Karpas-422 (cell line): ENCODE measurements around the gene TRAPPC14. TPM values are rescaled to one million over a fixed set of nuclear protein-coding genes. Genes with fewer than 3 reads are reported as not detected.

Experiments used
- DNase-seq: peaks from one replicate; pipeline ENCODE4 v3.0.0-alpha.2; 2015
- H2AFZ ChIP-seq: fragments of 200-600 bp; sonication (generic); 2 replicates; pipeline ENCODE4 v1.6.1; 2014; ENCODE audit warnings: antibody characterized with exemption, low read length, mixed read lengths
- H3K27ac ChIP-seq: fragments of 200-600 bp; sonication (generic); 2 replicates; pipeline ENCODE4 v1.5.1; 2014; ENCODE audit warnings: mild to moderate bottlenecking, low read length, moderate library complexity
- H3K27me3 ChIP-seq: fragments of 200-600 bp; sonication (generic); 2 replicates; pipeline ENCODE4 v1.6.1; 2014; ENCODE audit warnings: low read length, mixed read lengths
- H3K36me3 ChIP-seq: fragments of 200-600 bp; sonication (generic); 2 replicates; pipeline ENCODE4 v1.6.1; 2014; ENCODE audit warnings: low read length, mixed read lengths; ENCODE audit not compliant: insufficient read depth
- H3K4me1 ChIP-seq: fragments of 200-600 bp; sonication (generic); 2 replicates; pipeline ENCODE4 v1.6.1; 2014; ENCODE audit warnings: mild to moderate bottlenecking, low read length, mixed read lengths
- H3K4me2 ChIP-seq: fragments of 200-600 bp; sonication (generic); 2 replicates; pipeline ENCODE4 v1.6.1; 2014; ENCODE audit warnings: low read length, low read depth, mild to moderate bottlenecking; ENCODE audit not compliant: poor library complexity, severe bottlenecking
- H3K4me3 ChIP-seq: fragments of 200-600 bp; sonication (generic); 2 replicates; pipeline ENCODE4 v1.5.1; 2014; ENCODE audit warnings: mild to moderate bottlenecking, antibody characterized with exemption, low read length, mixed read lengths
- H3K79me2 ChIP-seq: fragments of 200-600 bp; sonication (generic); 2 replicates; pipeline ENCODE4 v1.6.1; 2014; ENCODE audit warnings: mild to moderate bottlenecking, low read length, mixed read lengths
- H3K9ac ChIP-seq: fragments of 200-600 bp; sonication (generic); 2 replicates; pipeline ENCODE4 v1.6.0; 2014; ENCODE audit warnings: low read length
- H3K9me2 ChIP-seq: fragments of 200-600 bp; sonication (generic), shearing (Covaris generic); replicated peaks from 2 replicates; pipeline ENCODE4 v1.6.0; 2014; ENCODE audit warnings: mild to moderate bottlenecking, low read length, moderate library complexity; ENCODE audit not compliant: insufficient read depth
- H3K9me3 ChIP-seq: fragments of 300-700, 200-600 bp; sonication (generic); 2 replicates; pipeline ENCODE4 v1.6.1; 2014; ENCODE audit warnings: low read length, mixed read lengths
- H4K20me1 ChIP-seq: fragments of 200-600 bp; sonication (generic); 2 replicates; pipeline ENCODE4 v1.6.1; 2014; ENCODE audit warnings: mild to moderate bottlenecking, antibody characterized with exemption, low read length, low read depth; ENCODE audit not compliant: insufficient read depth
- total RNA-seq: library from RNA; depleted of rRNA; stranded (reverse); fragments of >200 nt; shearing (Covaris generic); gene quantifications from 2 replicates; pipeline ENCODE4 v1.2.3, GENCODE V29; 2014; ENCODE audit warnings: low replicate concordance; rRNA removed

TRAPPC14 gene
- total RNA-seq, 1 experiment from 2014 or later = 15.8 TPM

- Histone ChIP-seq H3K9me3 (no peaks in the 10 kb centered on the region), H3K4me2 (no peak overlapping the region), H3K36me3 (peaks cover 7% of the 10 kb centered on the region; the same call in 1 of the 2 replicates), H3K79me2 (no peaks in the 10 kb centered on the region), H2AFZ (no peak overlapping the region), H4K20me1 (no peaks in the 10 kb centered on the region), H3K9me2 (no peaks in the 10 kb centered on the region), H3K27me3 (no peaks in the 10 kb centered on the region), H3K4me1 (no peaks in the 10 kb centered on the region), H3K27ac (no peak overlapping the region), H3K9ac (no peak overlapping the region), H3K4me3 (no peak overlapping the region)
- DNase-seq = no peak
Observed at GRCh38 chr7:100107890-100108289, 50.6 kb downstream of the TRAPPC14 start.

DNA sequence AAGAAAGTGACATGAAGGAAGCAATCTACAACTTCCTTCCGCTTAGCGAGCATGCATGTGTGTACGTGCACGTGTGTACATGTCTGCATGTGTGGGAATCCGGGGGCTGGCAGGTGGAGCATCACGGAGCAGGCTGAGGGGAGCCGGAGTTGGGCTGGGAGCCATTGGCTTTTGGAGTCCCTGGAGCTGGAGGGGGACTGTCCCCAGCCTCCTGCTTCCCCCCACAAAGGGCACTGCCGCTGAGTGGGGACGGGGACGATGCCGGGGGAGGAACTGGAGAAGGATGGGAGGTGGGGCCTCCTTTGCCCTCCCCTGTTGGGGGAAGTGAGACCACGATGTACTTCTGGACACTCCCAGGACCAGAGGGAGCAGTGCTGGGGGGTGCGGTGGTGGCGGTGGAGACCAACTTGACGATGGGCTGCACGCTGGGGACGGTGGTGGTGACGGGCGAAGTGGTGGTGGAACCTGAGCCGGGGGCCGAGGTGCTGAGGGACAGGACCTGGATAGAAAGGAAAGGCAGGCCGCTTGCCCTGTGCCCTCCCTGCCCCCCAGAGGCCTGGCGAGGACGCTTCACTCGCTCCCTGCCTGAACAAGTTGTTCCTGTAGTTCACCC is 51.3 kb downstream of the TRAPPC14 start:
- H3K4me2 ChIP-seq = no peak overlapping the region
- no peak overlapping the region for H3K27ac ChIP-seq
- no peaks in the 10 kb centered on the region for H3K9me3 ChIP-seq
- H3K4me1 ChIP-seq = peaks cover 6% of the 10 kb centered on the region
- no peaks in the 10 kb centered on the region for H4K20me1 ChIP-seq
- no peak for DNase-seq
- no peak overlapping the region for H3K9ac ChIP-seq
- H3K79me2 ChIP-seq = peaks cover 1% of the 10 kb centered on the region; the same call in 1 of the 2 replicates
- no peaks in the 10 kb centered on the region for H3K27me3 ChIP-seq
- H3K4me3 ChIP-seq = no peak overlapping the region
- H3K36me3 ChIP-seq = peaks cover 5% of the 10 kb centered on the region; the same call in 1 of the 2 replicates
- no peak overlapping the region for H2AFZ ChIP-seq
- H3K9me2 ChIP-seq = no peaks in the 10 kb centered on the region

GRCh38 chr7:100106633-100107032 is 51.9 kb downstream of the TRAPPC14 start:
- peaks cover 4% of the 10 kb centered on the region; the same call in 1 of the 2 replicates for H3K36me3 ChIP-seq
- H3K79me2 ChIP-seq = peaks cover 3% of the 10 kb centered on the region; the same call in 1 of the 2 replicates
- no peak overlapping the region for H3K27ac ChIP-seq
- H3K9ac ChIP-seq = no peak overlapping the region
- no peak overlapping the region for H3K4me3 ChIP-seq
- no peak overlapping the region for H2AFZ ChIP-seq
- no peak overlapping the region for H3K4me2 ChIP-seq
- DNase-seq = no peak
- H4K20me1 ChIP-seq = no peaks in the 10 kb centered on the region
- H3K9me3 ChIP-seq = no peaks in the 10 kb centered on the region
- H3K27me3 ChIP-seq = no peaks in the 10 kb centered on the region
- no peaks in the 10 kb centered on the region for H3K9me2 ChIP-seq
- peaks cover 9% of the 10 kb centered on the region for H3K4me1 ChIP-seq

DNA sequence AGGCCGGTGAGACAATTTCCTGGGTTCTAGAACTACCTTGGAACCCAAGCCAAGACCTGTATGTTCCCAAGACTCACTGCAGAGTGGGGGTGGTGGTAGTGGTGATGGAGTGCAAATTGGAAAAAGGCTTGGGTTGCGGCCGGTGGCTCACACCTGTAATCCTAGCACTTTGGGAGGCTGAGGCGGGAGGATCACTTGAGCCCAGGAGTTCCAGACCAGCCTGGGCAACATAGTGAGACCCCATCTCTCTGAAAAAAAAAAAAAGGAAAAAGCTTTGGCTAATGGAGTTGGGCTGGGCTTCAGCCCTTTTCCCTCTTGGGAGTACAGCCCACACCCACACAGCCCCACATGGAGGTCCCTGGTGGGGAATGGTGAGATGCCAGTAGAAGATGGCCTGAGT is 53.0 kb downstream of the TRAPPC14 start:
- no peak overlapping the region for H3K4me3 ChIP-seq
- no peaks in the 10 kb centered on the region for H3K36me3 ChIP-seq
- H3K27me3 ChIP-seq = no peaks in the 10 kb centered on the region
- no peak overlapping the region for H3K27ac ChIP-seq
- no peak overlapping the region for H2AFZ ChIP-seq
- DNase-seq = no peak
- H3K9me3 ChIP-seq = no peaks in the 10 kb centered on the region
- H3K9ac ChIP-seq = no peak overlapping the region
- no peaks in the 10 kb centered on the region for H4K20me1 ChIP-seq
- no peak overlapping the region for H3K4me2 ChIP-seq
- peaks cover 9% of the 10 kb centered on the region for H3K4me1 ChIP-seq
- peaks cover 8% of the 10 kb centered on the region for H3K79me2 ChIP-seq
- H3K9me2 ChIP-seq = no peaks in the 10 kb centered on the region

Other genes with a start within 250 kb of the TRAPPC14 start
- 20.9 and 25.2 TPM in 2 replicates for gene TRIM4, start 239.2 kb downstream of the TRAPPC14 start, total RNA-seq
- gene GJC3, start 229.1 kb downstream of the TRAPPC14 start, total RNA-seq = 0.47 TPM in 1 of 2 replicates, not detected in the other
- gene AZGP1, start 182.7 kb downstream of the TRAPPC14 start, total RNA-seq = 1.0 and 2.0 TPM in 2 replicates
- gene ZKSCAN1, start 143.1 kb downstream of the TRAPPC14 start, total RNA-seq = 21.3 and 22.1 TPM in 2 replicates
- gene ZSCAN21, start 108.9 kb downstream of the TRAPPC14 start, total RNA-seq = 6.1 and 16.6 TPM in 2 replicates
- gene ZNF3, start 77.0 kb downstream of the TRAPPC14 start, total RNA-seq = 17.6 and 20.8 TPM in 2 replicates
- gene COPS6, start 69.8 kb downstream of the TRAPPC14 start, total RNA-seq = 52.7 and 61.1 TPM in 2 replicates
- 109 and 175 TPM in 2 replicates for gene MCM7, start 57.3 kb downstream of the TRAPPC14 start, total RNA-seq
- 3.6 and 14.5 TPM in 2 replicates for gene AP4M1, start 57.1 kb downstream of the TRAPPC14 start, total RNA-seq
- gene TAF6, start 39.4 kb downstream of the TRAPPC14 start, total RNA-seq = 30.6 and 34.3 TPM in 2 replicates
- 13.0 and 16.6 TPM in 2 replicates for gene CNPY4, start 39.1 kb downstream of the TRAPPC14 start, total RNA-seq
- gene MBLAC1, start 31.8 kb downstream of the TRAPPC14 start, total RNA-seq = 1.4 TPM in 1 of 2 replicates, not detected in the other
- gene LAMTOR4, start 9.8 kb downstream of the TRAPPC14 start, total RNA-seq = 171 and 292 TPM in 2 replicates
- 0.11 TPM in 1 of 2 replicates, not detected in the other for gene GAL3ST4, start 9.9 kb upstream of the TRAPPC14 start, total RNA-seq
- gene GPC2, start 18.7 kb upstream of the TRAPPC14 start, total RNA-seq = 1.9 and 5.3 TPM in 2 replicates
- gene STAG3, start 19.2 kb upstream of the TRAPPC14 start, total RNA-seq = 8.1 and 22.1 TPM in 2 replicates
- 1.6 and 2.7 TPM in 2 replicates for gene PVRIG, start 61.2 kb upstream of the TRAPPC14 start, total RNA-seq
- gene SPDYE3, start 149.0 kb upstream of the TRAPPC14 start, total RNA-seq = not detected in 2 replicates
- 58.9 and 98.2 TPM in 2 replicates for gene PILRB, start 199.4 kb upstream of the TRAPPC14 start, total RNA-seq
- 2.3 and 2.4 TPM in 2 replicates for gene PILRA, start 214.8 kb upstream of the TRAPPC14 start, total RNA-seq